Gastrocnemius medialis (tissue), 4 donors: ENCODE results near the gene C9orf43.

Source experiments
- POLR2A ChIP-seq, 2 donors: fragments of 450-650 bp; IDR thresholded peaks; one replicate each; pipeline ENCODE4 v1.6.1; 2017; ENCODE audit warnings: antibody characterized with exemption in 2 of 2, mild to moderate bottlenecking in 2 of 2, moderate library complexity in 2 of 2
- TF ChIP-seq, protein P1 (sequence below), 5 experiments: fragments of 450-650 bp in 3 of 5; fragments of 200-600 bp in 2 of 5; sonication (generic) in 2 of 5; IDR thresholded peaks in 4 of 5; conservative IDR thresholded peaks in 1 of 5; 1 replicate in 4 of 5; 2 replicates in 1 of 5; pipeline ENCODE4 v1.5.1; 2016 to 2019; ENCODE audit warnings: antibody characterized with exemption in 5 of 5, mild to moderate bottlenecking in 3 of 5, moderate library complexity in 3 of 5

DNA sequence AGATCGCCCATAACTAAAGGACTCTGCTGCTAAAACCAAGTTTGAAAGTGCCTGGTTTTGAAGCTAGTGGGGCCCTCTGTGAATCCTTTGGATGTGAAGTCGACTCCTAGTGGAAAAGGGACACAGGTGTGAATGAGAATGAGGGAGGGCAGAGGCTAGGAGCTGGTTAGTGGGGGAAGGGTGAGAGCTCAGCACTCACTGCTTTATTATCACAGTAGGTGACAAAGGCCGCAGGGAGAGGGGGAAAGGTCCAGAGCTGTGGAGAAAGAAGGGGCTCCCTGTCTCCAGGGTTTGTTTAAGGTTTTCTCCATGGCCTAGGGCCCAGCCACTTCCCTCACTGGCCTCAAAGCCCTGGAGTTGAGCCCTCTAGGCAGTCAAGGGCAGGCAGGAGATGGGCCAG lies 37.3 kb upstream of the C9orf43 start:
- TF ChIP-seq, protein P1, sequence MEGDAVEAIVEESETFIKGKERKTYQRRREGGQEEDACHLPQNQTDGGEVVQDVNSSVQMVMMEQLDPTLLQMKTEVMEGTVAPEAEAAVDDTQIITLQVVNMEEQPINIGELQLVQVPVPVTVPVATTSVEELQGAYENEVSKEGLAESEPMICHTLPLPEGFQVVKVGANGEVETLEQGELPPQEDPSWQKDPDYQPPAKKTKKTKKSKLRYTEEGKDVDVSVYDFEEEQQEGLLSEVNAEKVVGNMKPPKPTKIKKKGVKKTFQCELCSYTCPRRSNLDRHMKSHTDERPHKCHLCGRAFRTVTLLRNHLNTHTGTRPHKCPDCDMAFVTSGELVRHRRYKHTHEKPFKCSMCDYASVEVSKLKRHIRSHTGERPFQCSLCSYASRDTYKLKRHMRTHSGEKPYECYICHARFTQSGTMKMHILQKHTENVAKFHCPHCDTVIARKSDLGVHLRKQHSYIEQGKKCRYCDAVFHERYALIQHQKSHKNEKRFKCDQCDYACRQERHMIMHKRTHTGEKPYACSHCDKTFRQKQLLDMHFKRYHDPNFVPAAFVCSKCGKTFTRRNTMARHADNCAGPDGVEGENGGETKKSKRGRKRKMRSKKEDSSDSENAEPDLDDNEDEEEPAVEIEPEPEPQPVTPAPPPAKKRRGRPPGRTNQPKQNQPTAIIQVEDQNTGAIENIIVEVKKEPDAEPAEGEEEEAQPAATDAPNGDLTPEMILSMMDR (IDR thresholded peaks at IDR 0.05 in 4 of 5, conservative IDR thresholded peaks at IDR 0.05 in 1 of 5) = no peak
- TF ChIP-seq POLR2A (IDR thresholded peaks at IDR 0.05) = no peak
